Stimulated activated CD8-positive, alpha-beta memory T cell treated with anti-CD3 and anti-CD28 coated beads, Interleukin-15, amount 100 ng/mL, for 24 hours (primary cell): Measurements from ENCODE around the gene BMAL1.
"Not testable (repeated sequence)": the region's sequence is repeated elsewhere in the genome, so short reads cannot be mapped to it uniquely, and the experiment has no call there.

ENCODE experiments used
- DNase-seq: peaks from one replicate; pipeline ENCODE4 v3.0.0-alpha.2; 2020; ENCODE audit warnings: low read depth

Gene BMAL1

DNA sequence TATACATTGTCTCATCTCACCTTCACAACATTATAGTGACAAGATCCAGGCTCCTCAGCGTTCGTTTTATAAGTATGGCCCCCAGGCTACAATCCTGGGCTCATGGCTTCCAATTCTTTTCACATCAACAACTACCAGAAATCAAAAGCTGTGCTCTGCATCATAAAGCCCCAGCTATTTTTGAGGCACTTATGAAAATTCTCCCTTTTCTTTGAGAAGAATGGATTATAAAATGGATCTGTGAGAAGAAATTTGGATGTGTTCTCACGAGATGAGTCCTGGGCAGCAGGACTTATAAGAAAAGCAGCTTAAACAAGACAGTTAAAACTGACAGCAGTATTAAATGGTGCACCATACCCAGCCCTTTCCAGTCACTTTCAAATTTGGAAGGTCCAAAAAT lies 105.2 kb downstream of the BMAL1 start:
- DNase-seq, result no peak

DNA sequence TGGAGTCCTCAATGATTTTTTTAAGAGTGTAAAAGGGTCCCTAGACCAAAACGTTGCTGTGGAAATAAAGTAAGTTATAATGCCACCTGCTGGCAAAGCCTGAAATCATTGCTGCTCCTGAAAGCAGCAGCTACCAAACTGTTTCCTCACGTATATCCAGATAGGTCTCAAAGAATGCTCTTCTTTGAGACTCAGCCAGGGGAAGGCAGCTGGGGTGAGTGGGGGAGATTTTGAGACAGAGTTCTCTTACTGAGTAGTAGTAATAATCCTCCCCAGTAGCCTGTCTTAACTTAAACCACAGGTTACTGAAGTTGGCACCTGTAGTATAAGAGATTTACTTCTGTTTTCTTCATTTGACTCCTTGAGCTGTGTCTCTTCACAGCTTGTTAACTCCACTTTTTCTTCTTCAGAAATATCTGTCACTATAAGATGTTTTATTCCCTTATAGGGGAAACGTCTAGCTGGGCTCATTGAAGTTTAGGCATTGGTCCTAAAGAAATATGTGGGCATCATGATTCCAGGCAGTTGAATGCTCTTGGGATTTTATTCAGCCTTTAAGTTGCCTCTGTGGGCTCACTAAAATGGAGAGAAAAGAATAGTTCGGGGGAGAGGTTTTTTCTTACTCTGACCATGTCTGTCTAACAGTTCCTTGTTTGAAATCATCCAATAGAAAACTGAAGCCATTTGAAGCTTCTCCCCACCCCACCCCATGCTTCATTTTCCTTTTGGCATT lies 107.5 kb downstream of the BMAL1 start:
- DNase-seq, result no peak

DNA sequence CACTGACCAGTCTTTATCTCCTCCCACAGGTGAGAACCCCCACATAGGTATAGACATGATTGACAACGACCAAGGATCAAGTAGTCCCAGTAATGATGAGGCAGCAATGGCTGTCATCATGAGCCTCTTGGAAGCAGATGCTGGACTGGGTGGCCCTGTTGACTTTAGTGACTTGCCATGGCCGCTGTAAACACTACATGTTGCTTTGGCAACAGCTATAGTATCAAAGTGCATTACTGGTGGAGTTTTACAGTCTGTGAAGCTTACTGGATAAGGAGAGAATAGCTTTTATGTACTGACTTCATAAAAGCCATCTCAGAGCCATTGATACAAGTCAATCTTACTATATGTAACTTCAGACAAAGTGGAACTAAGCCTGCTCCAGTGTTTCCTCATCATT lies 109.0 kb downstream of the BMAL1 start:
- no peak for DNase-seq

DNA sequence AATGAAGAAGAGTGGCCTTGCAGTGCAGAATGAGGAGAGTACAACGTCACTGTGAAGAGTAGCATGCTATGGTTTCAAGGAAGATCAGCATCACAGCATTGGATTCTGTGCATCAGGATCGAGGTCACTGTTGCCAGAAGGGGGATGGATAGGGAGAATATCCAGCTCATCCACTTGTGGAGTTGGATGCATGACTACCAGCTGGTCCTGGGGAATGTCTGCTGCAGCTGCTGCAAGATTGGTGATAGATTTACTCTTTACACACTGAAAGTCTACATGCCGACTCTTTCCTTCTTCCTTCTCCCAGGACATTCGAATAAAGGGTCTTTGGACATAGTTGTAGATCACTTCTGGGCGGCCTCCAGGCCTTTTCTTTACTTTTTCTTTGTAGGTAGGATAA lies 111.2 kb downstream of the BMAL1 start:
- DNase-seq, result no peak

DNA sequence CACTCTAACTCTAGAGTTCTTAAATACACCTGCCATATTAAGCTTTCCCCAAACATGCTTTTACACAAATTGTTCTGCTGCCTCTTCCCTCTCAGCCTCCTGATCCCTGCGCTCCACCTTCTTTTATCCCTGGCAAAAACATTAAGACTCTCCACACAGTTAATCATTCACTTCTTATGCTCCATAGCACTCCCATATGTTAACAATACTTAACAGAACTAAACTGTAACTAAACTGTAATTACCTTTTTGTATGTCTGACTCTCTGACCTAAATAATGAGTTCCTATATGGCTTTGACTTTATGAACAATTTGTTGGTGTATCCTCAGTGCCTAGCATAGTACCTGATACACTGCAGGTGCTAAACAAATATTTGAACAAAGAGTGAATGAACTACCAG lies 113.6 kb downstream of the BMAL1 start:
- DNase-seq, result no peak

DNA sequence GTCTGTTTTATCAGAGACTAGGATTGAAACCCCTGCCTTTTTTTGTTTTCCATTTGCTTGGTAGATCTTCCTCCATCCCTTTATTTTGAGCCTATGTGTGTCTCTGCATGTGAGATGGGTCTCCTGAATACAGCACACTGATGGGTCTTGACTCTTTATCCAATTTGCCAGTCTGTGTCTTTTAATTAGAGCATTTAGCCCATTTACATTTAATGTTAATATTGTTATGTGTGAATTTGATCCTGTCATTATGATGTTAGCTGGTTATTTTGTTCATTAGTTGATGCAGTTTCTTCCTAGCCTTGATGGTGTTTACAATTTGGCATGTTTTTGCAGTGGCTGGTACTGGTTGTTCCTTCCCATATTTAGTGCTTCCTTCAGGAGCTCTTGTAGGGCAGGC lies 120.7 kb downstream of the BMAL1 start:
- DNase-seq, result not testable (repeated sequence)

DNA sequence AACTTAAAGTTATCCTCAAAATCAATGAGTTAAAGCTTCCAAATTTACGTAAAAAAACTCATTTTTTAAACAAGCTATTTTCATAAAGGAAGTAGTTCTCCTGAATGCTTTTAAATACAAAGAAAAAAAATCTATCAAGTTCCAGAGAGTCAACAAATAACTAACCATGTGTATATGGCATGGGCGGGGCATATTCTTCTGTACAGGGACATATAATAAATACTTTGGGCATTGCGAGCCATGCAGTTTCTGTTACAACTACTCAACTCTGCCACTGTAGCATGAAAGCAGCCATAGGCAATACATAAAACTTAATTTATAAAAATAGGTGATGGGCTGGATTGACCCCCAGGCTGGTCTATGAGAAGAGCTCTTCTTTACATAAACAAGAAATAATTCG lies 127.6 kb downstream of the BMAL1 start:
- DNase-seq, result no peak

DNA sequence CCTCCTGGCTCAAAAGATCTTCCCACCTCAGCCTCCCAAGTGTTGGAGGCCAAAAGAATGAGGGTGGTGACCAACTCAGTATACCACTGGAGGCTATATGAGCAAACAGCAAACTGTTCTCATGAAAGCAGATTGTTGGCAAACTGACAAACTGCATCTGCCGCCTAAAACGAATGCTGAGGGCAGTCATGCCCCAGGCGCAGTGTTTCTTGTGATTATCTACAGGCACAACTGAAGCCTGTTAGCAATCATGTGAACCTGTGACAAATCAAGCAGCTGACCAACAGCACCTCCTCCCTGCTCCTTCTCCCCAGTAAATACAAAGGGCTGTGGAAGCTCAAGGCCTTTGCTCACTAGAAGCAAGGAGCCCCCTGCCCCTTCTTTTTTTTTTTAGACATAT lies 137.6 kb downstream of the BMAL1 start:
- no peak for DNase-seq

DNA sequence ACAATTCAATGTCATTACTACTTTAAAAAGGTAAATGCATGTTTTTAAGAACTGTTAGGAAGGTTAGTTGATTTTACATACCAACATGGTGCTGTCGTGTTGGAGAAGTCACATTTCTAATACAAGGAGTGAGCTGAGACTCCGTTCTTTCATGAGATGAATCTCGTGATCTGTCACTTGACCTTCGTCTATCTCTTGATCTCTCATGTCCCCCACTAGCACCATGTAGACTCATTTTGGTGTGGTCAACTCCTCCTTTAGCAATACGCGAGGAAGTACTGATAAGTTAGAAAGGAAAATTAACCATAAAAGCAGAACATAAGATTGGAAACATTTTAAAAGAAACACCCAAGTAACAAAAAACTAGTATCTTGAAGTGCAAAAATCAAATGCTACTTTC lies 144.0 kb downstream of the BMAL1 start:
- no peak for DNase-seq

DNA sequence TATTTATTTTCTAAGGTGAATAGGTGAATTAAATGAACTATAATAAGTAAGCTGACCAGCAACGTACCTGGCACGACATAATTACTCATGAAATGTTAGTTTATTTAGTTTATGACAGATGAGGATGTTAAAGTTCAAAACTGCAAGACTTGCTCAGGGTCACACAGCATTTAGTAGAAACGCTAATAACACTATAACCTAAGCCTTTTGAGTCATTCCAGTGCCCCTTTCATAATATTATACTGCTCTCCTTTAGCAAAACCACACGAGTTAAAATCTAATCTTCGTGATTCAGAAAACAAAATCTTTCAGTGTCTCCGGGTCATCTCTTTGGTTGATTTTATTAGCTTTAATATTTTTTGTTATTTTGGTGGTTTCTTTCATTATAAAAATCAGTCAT lies 145.8 kb downstream of the BMAL1 start:
- DNase-seq, result no peak

DNA sequence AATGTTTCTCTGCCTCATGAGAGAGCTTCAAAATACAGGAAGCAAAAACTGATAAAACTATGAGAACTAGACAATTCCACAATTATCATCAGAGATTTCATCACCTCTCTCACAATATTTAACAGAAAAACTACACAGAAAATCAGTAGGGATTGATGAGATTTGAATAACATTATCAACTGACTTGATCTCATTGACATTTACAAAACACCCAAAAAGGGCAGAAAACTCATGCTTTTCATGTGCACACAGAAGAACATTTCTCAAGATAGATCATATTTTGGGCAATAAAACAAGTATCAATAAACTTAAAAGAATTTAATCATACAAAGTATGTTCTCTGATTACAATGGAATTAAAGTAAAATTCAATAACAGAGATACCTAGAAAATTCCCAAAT lies 149.8 kb downstream of the BMAL1 start:
- no peak for DNase-seq

DNA sequence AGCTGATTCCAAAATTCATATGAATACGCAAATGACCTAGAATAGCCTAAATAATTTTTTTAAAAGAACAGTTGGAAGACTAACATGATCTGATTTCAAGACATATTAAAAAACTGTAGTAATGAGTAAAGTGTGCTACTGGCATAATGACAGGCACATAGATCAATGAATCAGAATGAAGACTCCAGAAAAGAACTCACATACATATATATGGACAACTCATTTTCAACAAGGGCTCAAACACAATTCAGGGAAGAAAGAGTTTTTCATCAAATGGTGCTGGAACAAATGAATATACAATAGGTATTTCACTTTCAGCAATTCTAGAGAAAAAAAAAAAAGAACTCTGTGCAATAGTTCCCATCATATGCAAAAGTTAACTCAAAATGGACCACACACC lies 151.7 kb downstream of the BMAL1 start:
- DNase-seq, result no peak

DNA sequence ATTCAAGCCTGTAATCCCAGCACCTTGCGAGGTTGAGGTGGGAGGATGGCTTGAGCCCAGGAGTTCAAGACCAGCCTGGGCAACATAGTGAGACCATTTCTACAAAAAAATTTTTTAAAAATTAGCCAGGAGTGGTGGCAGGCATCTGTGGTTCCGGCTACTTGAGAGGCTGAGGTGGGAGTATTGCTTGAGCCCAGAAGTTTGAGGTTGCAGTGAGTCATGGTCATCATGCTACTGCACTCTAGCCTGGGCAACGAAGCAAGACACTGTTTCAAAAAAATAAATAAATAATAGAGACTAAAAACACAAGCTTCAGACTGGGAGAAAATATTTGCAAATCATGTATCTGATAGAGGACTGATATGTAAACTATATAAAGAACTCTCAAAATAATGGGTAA lies 152.2 kb downstream of the BMAL1 start:
- no peak for DNase-seq

DNA sequence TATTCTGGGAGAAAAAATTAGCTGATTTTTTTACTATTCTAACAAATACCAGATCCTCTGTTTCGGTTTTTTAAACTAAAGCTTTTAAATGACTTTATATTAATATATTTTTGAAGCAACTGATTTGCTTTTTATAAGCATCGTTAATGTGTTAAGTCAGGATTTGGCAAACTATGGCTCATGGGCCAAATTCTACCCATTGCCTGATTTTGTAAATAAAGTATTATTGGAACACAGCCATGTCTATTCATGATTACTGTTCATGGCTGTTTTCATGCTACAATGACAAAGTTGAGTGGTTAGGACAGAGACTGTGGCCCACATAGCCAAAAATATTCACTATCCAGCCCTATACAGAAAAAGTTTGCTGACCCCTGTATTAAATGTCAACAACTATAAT lies 155.8 kb downstream of the BMAL1 start:
- no peak for DNase-seq

DNA sequence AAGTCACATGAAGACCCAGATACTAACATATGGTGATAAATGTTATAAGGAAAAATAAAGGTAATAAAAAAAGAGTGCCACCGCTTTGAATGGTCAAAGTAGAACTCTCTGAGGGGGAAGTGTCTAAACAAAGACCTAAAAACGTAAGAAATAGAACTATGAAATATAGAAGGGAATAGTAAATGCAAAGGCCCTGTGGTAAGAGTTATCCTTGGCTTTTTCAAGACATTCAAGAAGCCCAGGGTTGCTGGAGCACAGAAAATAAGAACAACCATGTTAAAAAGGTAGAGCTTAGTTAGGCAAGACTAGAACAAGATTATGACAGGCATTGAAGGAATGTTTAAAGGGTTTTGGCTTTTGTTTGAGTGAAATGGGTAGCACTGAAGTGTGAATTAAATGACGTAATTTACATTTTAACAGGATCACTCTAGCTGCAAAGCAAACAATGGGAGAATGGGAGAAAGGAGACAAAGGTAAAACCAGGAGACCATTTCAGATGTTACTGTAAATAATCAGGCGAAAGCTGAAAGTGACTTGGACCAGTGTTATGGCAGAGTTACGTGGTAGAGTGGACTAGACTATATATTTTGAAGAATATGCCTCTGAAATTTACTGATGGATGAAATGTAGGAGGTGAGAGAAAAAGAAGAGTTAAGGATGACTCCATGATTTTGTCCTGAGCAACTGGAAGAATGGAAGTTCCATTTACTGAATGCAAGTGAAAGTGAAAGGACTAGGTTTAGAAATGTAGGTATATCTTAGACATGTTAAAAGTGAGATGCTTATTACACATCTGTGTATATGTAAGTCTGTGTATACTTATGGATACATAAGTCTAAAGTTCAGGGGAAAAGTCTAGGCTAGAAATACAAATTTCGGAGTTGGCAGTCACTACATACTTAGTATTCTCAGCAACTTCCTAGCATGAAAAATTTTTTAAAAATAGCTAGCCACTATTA lies 156.9 kb downstream of the BMAL1 start:
- DNase-seq, result no peak

DNA sequence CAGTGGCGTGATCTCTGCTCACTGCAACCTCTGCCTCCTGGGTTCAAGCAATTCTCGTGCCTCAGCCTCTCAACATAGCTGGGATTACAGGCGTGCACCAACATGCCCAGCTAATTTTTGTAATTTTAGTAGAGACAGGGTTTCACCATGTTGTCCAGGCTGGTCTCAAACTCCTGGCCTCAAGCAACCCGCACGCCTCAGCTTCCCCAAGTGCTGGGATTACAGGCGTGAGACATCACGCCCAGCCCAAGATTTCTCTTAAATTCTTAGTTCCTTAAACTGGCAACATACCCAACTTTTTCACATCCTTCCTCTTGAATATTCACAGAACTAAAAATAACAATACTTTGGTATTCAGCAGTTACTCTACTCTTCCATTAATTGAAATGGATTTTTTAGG lies 159.2 kb downstream of the BMAL1 start:
- not testable (repeated sequence) for DNase-seq
